ENCODE measurements around the gene S100A4.
A peak's percentile ranks its signal among the peaks of the same experiment; 100 is the strongest.

S100A4 gene

DNA sequence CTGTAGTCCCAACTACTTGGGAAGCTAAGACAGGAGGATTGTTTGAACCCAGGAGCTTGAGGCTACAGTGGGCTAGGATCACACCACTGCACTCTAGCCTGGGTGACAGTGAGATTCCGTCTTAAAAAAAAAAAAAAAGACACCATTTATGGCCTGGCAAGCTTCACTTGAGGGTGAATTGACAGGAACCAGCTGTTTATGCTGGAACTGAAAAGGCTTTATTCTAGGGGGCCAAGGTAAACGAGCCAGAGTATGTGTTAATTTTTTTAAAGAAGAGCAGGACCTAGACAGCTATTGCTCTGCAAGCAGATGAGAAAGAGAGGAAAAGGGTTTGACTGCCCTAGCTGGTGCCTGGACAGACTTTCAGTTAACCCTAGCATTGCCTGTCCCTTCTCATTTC, 46.9 kb downstream of the S100A4 start:
- no peak overlapping the region for H3K4me3 ChIP-seq (ENCODE audit: low read length)
- no peak for DNase-seq (ENCODE audit: low read depth)
- no peak for TF ChIP-seq CTCF (conservative IDR thresholded peaks at IDR 0.05; ENCODE audit: low read depth, low read length)

GRCh38 chr1:153495536-153495935, 50.1 kb downstream of the S100A4 start:
- H3K4me3 ChIP-seq (ENCODE audit: low read length) = no peak overlapping the region
- TF ChIP-seq CTCF (conservative IDR thresholded peaks at IDR 0.05; ENCODE audit: low read depth, low read length) = no peak
- no peak for DNase-seq (ENCODE audit: low read depth)

GRCh38 chr1:153494976-153495535, 50.5 kb downstream of the S100A4 start:
- no peak for DNase-seq (ENCODE audit: low read depth)
- H3K4me3 ChIP-seq (ENCODE audit: low read length) = no peak overlapping the region
- peak; percentile 95 for TF ChIP-seq CTCF (conservative IDR thresholded peaks at IDR 0.05; ENCODE audit: low read depth, low read length)
